Activated CD8-positive, alpha-beta memory T cell treated with anti-CD3 and anti-CD28 coated beads, Interleukin-2, amount 50 U/mL, for 48 hours (primary cell): ENCODE measurements around the gene GFM1.

Source experiments
- DNase-seq: peaks from one replicate; pipeline ENCODE4 v3.0.0-alpha.2; 2020

Gene GFM1

GRCh38 chr3:158644345-158644908, at the start of gene GFM1:
Gene GFM1, plus strand, starts transcription at chr3:158644527. Its CDS starts 108 bp downstream, at chr3:158644635.
- peak; percentile 89 for DNase-seq

DNA sequence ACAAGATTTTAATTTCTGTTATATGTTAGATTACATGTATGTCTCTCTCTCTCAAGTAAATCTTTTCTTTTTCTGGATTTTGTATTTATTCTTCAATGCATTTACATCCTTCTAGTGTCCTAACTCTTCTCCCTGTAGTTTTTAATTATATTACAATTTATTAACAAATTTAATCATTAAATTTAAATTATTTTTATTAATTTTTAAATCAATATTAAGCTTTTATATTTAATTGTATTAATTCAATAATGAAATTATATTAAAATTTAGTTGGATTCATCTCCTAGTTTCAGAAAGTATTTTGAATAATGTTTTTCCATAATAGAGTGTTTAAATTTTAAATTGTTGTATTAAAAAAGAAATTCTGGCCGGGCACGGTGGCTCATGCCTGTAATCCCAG, 43.5 kb upstream of the GFM1 start:
- DNase-seq: no peak

DNA sequence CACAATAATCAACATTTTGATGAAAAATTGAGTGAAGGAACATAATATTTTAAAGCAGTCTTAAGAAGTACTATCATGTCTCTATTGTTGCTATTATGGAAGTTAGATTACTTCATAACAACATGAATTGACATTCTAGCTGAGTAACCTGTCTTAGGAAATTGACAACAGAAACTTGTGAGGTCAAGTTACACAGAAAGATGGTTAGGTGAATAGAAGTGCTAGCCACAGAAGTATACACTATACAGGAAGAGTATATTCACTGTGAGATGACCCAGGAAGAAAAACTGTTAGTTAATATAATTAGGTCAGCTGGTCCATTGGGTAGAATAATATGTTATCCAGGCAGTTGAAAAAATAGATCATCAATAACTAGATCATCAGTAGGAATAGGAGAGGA, 42.1 kb upstream of the GFM1 start:
- no peak for DNase-seq

DNA sequence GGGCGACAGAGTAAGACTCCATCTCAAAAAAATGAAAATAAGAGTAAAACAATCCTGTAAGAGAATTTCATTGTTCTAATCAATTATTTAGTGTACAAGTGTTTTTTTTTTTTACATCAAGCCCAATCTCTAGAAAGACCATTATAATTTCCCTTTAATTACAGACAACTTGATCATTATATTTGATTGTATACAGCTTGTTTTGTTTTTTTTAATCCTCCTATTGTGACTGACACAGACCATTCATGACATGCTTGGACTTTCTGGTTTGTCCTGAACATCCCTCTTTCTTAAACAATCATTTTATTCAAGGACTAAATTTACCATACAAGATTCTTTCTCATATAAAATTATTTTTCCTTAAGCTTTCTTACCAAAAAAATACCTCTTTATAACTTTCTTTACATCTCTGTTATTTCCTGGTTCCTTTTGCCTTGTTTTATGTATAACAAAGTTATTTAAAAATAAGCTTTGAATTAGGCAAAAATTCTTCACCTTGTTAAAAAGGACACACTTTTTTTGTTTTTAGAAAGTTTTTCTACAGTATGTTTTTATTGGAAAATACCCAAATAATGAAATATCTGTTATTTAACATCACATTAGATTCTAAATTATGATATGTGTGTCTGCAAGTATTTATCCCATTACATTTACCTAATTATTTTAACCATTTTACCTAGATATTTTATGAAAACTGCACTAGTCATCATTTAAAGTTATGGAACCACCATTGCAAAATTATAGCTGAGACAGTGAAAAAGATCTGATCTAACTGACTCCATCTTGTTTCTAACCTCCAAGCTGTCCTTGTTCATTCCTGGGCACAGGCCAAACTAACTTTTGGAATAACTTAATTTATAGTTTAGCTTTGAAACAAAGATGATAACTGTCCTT, 26.1 kb upstream of the GFM1 start:
- DNase-seq: no peak

DNA sequence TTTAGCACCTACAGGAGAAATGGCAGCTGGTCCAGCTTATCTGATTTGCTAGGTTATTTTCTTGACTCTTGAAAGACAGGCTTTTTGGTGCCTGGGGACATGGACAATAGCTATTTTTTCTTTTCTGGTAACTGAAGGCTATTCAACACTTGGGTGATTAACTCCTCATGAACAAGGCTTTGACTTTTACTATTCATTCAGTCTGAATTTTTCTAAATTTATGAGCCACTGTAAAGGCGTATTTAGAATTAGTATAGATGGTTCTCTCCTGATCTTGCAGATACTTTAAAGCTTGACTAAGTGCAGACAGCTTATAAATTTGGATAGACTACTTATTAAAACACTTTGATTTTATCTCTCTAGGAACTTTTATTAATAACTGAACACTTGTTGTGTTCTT, 18.4 kb upstream of the GFM1 start:
- no peak for DNase-seq

- no peak for DNase-seq
Measured at GRCh38 chr3:158631981-158632380, 12.3 kb upstream of the GFM1 start.

DNA sequence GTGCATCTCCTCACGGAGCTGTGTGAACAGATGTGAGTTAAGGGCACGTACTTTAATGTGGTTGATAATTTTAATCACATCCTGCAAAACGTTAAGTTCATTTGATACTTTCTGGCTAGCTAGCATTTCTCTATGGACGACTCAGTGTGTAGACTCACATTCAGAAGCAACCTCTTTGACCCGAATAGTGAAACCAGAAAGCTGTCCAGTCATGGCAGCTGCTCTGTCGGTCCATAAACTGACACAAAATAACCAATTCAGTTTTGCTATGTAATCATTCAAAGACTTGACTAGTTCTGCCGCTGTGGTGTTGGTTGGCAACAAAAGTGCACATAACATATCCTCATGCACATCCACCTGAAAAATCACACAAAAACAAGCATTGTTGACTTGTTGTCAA, 3.7 kb upstream of the GFM1 start:
- no peak for DNase-seq

- no peak for DNase-seq
Measured at GRCh38 chr3:158642005-158642404, 2.3 kb upstream of the GFM1 start.

- DNase-seq: no peak
Measured at GRCh38 chr3:158642474-158643210, 1.7 kb upstream of the GFM1 start.

DNA sequence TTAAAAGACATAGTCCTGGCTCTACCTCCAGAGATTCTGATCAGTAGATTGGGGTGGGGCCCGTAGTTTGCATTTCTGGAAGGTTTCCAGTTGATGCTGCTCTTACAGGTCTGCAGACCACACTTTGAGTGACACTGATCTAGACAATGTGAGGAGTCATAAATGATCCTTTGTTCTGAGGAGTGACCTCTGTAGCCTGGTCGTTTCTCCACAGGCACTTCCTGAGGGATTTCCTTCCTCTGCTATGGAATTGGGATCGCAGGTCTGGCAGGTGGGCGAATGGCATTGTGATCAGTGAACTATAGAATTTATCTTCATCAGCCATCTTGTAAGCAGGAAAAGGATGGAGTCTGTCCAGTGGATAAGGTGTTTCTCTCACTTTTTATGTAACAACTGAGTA, 5.5 kb downstream of the GFM1 start:
- DNase-seq: no peak

- no peak for DNase-seq
Measured at GRCh38 chr3:158651192-158651591, 6.9 kb downstream of the GFM1 start.

DNA sequence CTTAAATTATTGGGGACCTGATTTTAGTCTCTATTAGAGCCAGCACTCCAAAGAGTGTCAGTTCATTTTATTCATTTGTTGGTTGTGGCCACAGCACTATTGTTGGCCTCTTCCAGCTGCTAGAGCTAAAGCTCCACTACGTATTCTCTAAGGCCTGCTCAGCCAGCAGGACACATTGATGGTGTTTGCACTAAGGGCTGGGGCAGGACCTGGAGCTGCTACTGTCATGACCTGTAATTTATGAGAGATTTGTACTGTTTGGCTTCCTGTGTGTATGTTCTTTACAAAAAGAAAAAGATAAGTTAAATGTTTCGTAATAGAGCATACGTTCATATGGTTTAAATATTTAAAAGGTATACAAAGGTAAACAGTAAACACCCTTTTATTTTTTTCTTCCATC, 8.1 kb downstream of the GFM1 start:
- DNase-seq: no peak

DNA sequence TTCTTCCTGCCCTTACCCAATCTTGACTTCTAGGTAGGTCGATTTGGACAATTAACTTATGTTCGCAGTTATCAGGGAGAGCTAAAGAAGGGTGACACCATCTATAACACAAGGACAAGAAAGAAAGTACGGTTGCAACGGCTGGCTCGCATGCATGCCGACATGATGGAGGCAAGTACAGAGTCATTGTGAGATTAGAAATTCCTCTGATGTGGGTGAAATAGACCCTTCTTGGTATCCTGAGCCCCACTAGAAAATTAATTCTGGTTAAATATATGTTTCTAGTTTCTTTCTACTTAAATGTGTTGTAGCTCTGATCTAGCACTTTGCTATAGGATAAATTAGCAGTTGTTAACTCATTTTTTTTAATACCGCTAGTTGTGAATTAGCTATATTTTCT, 14.6 kb downstream of the GFM1 start:
- DNase-seq: no peak

GRCh38 chr3:158659454-158660237, 15.3 kb downstream of the GFM1 start:
- no peak for DNase-seq

DNA sequence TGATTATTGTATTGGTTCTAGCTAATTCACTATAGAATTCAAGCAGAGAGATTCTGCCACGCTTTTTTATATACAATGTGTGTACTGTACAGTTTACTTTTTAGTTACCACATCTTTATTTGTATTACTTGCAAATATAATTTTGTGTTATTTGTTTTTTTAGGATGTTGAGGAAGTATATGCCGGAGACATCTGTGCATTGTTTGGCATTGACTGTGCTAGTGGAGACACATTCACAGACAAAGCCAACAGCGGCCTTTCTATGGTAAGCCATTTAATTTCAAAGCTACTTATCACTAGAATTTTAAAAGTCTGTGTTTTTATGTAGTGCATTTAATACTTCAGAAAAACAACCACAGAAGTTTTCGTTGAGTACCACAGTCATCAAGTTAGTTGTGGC, 16.4 kb downstream of the GFM1 start:
- DNase-seq: no peak

DNA sequence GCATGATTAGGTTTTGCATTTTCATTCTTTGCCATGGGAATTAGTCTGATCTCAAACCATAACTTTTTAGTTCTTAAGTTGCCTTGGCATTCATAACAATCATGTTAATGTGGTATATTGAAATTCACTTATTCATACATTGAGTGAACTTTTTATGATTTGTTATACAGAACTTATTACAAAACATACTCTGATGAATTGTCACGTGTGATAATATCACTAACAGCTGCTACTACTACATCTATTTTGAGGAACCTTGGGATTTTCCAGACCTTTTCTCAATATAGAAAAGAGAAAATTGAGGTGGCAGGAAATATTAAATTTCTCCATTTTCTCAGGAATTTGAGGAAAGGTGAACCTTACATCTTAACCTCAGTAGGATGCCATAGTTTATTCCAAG, 18.9 kb downstream of the GFM1 start:
- DNase-seq: no peak

DNA sequence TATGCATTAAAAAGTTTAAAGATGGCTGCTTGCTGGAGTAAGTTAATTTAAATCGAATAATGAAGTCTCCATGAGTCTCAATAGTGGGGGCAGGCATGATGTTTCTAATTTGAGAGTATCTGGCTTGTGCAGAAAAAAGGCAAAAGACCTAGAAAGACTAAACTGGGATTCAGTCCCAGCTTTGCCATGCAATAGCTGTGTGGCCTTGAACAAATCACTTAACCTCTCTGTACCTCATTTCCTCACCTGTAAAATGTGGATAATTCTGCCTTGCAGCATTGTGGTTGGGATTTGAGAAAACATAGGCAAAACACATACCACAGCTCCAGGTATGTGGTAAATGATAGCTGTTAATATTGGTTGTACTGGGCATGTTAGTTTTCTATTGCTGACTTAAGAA, 19.5 kb downstream of the GFM1 start:
- no peak for DNase-seq

GRCh38 chr3:158666416-158666815, 22.1 kb downstream of the GFM1 start:
- DNase-seq: no peak

DNA sequence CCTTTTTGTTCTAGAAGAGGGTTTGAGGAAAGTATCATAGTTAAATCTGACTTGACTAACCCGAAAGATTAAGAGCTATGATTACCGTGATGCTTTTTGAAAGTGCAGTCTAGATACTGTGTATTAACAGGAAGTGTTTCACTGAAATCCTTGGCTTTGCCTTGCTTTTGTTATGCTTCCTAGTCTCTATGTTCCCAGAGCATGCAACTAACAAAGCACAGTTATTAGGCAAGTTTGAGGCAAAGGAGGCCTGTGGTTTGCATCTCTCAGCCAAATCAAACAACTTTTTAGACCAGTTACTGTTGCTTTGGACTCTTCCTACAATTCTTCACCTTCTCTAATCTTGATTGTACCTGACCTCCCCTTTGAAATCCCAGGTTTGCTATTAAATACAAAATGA, 24.2 kb downstream of the GFM1 start:
- no peak for DNase-seq

- DNase-seq: no peak
Measured at GRCh38 chr3:158671821-158672214, 27.5 kb downstream of the GFM1 start.

DNA sequence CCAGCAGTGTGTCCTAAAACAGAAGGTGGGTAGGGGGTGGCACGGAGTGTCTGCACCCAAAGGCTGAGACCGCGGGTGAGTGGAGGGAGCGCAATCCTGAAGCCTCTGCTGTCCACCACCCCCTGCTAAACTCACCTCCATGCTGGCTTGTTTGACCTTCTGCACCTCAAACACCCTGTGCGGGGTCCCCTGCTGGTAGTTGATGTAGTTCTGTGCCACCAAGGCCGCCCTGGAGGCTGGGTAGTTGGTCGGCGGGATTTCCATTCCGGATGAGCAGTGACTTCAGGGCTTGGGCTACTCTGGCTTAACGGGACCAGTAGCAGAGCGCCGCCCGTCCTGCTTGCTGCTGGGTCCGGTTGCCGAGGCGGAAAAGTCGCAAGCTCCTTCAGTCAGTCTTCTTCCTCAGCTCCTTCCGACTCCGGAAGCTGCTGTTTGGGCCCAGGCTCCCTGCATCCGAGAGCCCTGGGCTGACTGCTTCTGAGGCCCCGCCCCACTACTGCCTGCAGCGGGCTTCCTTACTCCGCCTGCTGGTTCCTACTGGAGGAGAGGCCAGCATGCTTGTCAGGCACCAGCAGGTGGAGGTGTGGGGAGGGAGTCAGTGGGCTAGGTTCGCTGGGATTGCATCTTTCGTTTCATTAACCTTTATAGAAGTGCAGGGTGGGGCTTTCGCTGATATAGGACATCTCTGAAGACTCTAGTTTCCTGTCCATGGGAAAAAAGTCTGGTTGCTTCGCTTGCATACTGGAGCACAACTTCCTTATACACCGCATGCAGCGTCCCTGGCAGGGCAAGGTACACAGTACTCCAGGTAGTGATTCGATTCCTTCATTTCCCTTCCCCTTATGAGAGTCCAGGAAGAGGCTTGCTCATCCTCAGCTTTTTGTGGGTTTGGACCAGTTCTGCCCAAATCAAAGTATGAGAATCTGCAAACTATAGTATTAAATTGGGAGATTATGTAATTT, 28.2 kb downstream of the GFM1 start, which contains the start of gene LXN:
LXN (minus strand) TSS at position 434 of the 962 bp plus-strand sequence; CDS start at position 264, 170 bp downstream.
- peak; percentile 85 for DNase-seq

DNA sequence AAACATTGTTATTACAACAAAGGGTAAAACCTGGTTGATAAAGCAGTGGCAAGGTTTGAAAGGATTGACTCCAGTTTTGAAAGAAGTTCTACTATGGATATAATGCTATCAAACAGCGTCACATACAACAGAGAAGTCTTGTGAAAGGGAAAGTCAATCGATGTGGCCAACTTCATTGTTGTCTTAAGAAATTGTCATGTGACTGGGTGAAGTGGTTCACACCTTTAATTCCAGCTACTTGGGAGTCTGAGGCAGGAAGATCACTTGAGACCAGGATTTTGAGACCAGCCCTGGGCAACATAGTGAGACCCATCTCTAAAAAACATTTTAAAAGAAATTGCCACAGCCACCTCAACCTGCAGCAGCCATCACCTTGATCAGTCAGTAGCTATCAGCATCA, 34.4 kb downstream of the GFM1 start:
- DNase-seq: no peak
